Stimulated activated CD4-positive, alpha-beta T cell treated with anti-CD3 and anti-CD28 coated beads, Interleukin-15, amount 100 ng/mL, for 48 hours (primary cell): ENCODE data around the gene FAF2.
"Not testable (repeated sequence)": the region's sequence is repeated elsewhere in the genome, so short reads cannot be mapped to it uniquely, and the experiment has no call there.

Source experiments
- DNase-seq, 2 donors: peaks; one replicate each; pipeline ENCODE4 v3.0.0-alpha.2; 2020; ENCODE audit warnings: low read depth in 2 of 2

The FAF2 gene

DNA sequence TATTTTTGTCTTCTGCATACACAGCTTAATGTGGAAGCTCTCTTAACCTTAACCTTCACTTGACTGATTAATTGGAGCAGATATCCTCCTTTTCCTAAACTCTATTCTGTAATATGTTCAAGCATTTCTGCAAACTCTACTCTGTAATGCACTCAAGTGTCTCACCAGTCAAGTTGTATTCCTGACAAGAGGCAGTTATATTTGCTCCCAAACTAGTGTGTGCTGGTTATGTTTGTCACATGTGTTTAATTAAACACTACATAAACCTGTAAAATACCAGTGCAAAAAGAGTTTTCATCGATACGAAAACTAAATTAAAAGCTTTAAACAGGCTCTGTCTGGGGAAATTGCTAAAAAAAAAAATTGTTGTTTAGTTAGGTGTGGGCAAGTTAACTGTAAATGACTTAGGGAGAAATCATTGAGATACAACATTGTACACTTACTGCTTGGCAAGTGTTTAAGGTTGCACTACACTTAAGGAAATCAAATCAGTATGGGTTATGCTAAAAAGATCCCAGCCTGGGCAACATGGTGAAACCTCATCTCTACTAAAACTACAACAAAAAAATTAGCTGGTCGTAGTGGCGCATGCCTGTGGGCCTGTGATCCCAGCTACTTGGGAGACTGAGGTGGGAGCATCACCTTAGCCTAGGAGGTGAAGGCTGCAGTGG is 6.7 kb downstream of the FAF2 start:
- no peak for DNase-seq

DNA sequence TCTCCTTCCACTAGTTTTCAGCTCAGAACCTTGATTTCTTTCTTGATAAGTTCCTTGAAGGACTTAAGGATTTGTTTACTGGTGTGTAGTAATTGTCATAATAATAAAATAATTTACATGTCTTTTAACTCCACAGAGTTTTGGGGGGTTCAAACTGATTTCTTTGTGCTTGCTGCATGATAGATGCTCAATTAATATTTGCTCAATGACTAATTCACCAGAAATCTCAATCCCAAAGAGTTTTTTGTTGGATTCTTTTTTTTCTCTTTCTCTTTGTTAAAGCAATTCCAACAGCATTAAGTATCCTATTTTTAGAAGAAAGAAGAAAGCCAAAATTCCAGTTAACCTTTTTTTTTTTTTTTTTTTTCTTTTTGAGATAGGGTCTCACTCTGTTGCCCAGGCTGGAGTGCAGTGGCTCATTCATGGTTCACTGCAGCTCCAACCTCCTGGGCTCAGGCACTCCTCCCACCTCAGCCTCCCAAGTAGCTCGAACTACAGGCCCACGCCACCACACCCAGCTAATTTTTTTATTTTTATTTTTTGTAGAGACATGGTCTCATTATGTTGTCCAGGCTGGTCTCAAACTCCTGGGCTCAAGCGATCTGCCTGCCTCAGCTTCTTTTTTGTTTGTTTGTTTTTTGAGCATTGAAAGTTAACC is 10.8 kb downstream of the FAF2 start:
- no peak for DNase-seq

DNA sequence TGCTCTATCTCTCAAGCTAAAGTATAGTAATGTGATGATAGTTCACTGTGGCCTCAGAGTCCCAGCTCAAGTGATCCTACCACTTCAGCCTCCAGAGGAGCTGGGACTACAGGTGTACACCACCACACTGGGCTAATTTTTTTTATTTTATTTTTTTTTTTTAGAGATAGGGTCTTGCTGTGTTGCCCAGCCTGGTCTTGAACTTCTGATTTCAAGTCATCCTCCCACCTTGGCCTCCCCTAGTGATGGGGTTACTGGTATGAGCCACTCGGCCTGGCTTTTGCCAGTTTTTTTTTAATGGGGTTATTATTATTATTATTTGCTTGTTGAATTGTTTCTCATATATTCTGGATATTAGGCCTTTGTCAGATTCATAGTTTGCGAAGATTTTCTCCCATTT is 13.2 kb downstream of the FAF2 start:
- DNase-seq, result no peak

DNA sequence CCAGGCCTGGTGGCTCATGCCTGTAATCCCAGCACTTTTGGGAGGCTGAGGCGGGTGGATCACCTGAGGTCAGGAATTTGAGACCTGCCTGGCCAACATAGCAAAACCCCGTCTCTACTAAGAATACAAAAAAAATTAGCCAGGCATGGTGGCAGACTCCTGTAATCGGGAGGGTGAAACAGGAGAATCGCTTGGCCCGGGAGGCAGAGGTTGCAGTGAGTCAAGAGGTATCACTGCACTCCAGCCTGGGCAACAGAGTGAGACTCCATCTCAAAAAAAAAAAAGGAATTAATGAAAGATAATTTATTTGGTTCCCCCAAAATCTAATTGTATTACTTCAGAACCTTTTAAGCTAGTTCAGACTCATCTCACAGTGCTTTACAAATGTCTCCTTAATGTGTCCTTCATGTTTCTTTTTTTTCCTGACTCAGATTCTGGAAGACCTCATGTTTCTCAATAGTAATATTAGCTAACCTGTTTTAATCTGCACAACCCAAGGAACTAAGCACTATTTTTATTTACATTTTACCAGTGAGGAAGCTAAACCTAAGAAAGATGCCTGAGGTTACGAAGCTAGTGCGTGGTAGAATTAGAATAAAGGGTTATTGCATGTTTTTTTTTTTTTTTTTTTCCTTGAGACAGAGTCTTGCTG is 15.1 kb downstream of the FAF2 start:
- DNase-seq, result no peak

DNA sequence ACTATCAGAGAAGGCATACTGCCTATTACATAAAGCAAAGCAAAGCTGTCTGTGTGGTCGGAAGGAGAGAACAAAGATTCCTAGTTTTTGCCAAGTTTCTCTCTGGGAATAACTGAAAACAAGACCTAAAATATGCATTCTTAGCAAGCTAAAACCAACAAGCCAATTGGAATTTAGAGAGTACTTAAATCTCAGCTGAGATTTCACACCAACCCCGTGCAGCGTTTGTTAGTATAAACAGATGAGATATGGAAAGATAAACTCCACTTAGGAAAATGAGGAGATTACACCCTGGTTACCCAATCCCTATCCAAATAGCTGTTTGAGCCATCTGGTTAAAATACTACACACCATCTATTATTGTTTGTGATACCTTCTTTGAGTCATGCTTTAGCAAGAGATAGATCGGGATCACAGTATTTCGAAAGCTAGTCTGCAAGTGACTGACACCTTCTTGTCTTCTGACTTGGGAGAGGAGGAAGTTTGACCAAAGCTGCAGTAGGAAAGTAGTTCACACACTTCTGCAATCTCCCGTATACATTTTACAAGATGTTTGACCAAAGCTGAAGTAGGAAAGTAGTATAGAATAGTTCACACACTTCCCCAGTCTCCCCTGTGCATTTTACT is 18.2 kb downstream of the FAF2 start:
- DNase-seq, result no peak

DNA sequence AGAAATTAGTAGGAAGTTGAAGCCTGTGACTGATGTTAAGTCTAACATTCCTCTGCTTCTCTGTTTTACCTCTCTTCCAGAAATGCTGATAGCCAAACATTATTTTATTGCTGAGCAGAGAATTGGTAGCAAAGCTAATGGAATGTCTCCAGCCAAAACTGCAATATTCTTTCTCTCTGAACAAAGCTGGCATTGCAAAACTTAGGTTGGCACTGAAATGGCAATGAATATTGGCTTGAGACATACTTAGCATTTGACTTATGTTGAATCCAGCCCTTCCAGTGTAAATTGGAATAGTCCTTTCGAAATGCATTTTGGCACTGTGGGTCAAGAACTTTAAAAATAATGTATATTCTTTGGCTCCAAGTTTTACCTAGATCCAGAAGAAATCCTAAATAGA is 21.1 kb downstream of the FAF2 start:
- DNase-seq, result no peak

DNA sequence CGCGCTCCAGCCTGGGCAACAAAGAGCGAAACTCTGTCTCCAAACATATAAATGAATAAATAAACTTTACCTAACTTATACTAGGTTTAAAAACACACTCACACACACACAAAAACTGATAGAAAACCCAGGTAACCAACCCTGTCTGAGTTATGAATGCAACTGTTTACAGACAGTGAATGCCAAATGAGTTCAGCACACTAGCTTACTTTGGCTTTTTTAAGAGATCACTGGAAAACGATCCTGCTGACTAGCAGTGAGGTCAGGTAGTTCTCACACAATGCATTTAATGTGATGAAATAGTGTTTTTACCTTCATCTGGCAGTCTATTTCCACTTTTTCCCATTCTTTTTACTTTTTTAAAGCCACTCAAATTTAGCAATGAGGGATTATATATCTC is 22.4 kb downstream of the FAF2 start:
- no peak for DNase-seq

DNA sequence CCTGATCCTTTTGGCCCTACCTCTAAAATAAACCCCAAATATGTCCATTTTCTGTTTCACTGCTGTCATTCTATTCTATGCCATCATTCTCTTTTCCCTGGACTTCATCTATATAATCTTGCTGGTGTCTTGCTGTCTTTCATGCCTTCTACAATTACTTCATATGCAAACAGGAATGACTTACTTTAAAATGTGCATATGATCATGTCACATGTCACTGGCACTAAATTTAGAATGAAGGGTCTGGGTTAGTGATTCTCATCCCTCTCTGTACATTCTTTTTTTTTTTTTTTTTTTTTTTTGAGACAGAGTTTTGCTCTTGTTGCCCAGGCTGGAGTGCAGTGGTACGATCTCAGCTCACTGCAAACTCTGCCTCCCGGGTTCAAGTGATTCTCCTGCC is 22.9 kb downstream of the FAF2 start:
- DNase-seq, result no peak

DNA sequence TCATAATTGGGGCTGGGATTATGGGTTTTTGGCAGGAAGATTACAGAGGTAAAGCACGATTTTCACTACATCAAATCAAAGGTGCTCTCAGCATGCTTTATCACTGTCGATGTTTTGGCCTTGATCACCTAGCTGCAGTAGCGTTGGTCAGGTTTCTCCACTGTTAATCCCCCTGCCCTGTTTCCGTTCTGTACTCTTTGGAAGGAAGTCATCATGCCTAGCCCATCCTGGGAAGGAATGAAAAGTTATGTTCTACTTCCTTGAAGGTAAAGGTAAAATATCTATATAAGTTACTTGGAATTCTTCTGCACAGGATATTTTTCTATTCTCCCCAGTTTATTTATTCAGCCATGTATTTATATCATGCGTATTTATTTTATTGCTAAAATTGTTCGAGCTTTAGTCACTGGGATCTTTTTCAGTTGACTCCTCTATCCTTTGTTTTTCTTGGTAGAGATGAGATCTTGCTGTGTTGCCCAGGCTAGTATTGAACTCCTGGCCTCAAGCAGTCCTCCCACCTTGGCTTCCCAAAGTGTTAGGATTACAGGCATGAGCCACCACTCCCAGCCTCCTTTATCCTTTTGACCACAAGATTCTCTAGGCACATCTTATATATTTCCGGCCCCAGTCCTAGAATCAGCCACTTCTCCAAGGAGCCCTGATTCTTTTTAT is 25.3 kb downstream of the FAF2 start:
- no peak for DNase-seq

DNA sequence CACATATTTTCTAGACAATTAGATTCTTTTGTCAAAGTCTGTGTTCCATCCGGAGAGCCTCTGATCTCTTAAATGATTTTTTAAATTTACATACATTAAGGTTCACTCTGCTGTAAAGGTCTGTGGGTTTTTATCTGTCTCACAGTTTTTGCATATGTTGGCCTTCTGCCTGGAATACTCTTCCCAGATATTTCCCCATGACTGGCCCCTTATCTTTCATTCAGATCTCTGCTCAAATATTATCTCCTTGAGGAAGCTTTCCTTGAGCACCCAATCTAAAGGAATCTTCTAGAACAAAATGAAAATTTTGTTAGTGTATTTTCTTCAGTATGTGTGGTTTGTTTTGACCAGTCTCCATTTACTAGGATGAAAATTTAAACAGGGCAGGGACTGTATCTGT is 26.3 kb downstream of the FAF2 start:
- DNase-seq, result no peak

DNA sequence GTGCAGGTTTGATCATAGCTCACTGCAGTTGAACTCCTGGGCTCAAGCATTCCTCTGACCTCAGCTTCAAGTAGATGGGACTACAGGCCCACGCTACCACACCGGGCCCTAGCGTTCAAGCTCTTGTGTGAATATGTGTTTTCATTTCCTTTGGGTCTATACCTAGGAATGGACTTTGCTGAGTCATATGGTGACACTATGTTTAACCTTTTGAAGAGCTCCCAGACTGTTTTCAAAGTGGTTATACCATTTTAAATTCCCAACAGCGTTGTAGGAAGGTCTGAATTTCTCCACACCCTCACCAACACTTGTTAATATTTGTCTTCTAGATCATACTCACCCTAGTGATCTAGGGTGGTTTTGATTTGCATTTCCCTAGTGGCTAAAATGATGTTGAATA is 33.5 kb downstream of the FAF2 start:
- no peak for DNase-seq

DNA sequence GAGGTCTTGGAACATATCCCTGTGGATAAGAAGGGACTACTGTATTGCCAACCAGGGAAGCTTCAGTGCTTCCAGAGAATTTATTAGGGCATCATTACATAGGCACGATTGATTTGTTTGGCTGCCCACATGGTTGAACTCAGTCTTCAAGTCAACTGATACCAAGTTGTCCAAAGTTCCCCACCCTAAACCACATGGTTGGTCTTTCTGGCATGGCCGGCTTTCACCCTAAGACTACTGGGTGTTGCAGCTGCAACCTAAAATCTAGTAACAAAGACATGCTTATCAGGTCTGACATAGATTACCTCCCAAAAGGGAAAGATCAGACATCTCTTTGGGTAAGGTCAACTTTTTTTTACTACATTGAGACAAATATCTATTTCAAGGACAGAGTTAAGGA is 37.0 kb downstream of the FAF2 start:
- DNase-seq, result no peak

DNA sequence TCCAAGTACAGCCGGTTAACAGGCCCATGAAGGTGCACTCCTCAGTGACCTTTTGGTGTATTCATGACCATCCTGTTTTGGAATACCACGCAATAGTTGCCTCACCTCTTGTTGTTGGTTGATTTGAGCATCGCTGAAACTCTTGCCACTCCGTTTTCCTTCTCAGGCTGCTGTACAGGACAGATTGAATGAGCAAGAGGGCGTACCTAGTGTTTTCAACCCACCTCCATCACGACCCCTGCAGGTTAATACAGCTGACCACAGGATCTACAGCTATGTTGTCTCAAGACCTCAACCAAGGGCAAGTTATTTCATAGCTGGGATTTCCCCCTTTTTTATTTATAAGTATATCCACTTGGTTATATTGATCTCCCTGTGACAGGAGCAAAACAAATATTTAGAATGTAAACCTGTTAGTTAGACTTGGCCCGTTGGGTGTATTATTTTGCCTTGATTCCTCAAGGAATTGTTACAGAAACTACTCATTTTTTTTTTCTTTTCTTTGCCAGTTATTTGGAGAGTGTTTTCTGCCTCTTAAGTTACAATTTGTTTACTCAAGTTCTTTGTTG is 38.1 kb downstream of the FAF2 start:
- DNase-seq, result no peak

DNA sequence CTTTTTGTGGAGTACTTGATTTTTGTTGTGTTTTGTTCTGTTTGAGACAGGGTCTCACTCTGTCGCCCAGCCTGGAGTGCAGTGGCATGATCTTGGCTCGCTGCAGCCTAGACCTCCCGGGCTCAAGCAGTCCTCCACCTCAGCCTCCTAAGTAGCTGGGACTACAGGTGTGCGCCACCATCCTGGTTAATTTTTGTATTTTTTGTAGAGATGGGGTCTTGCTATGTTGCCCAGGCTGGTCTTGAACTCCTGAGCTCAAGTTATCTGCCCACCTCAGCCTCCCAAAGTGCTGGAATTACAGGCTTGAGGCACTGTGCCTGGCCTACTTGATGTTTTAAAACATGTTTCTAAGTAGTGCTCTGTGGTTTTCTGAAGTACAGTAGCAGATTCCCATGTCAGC is 39.0 kb downstream of the FAF2 start:
- not testable (repeated sequence) for DNase-seq

DNA sequence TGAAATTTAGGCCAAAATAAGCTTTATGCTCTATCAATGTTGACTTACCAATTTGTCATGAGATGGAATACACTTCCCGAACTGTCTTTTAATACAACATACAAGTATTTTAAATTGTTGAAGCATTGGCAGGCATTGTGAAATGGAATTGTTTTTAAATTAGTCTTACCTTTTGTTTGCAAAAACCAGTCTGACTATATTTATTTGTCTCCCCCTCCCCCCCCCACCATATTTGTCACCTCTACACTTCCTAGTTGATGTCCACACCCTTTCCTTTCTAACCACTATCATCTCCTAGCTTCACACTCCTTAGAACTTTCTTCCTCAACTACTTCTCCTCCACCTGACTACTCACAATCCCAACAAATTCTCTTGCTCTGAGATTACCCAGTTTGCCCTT is 40.9 kb downstream of the FAF2 start:
- no peak for DNase-seq

DNA sequence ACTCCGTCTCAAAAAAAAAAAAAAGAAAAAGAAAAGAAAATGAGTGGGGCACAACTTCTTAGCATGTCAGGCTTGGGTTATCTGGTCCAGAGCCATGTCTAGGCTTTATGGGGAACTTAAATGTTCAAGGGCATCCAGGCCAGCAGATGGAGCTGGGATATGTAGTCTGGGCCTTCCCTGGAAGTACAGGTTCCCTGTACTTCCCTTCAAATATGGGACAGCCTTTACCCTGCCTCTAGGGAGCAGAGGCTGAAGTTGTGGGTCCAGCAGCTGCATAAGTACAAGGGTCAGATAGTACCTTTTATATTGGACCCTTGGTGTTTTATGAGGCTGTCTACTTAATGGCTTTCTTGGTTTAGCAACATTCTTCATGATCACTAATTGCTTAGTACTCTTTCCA is 42.1 kb downstream of the FAF2 start:
- DNase-seq, result no peak

DNA sequence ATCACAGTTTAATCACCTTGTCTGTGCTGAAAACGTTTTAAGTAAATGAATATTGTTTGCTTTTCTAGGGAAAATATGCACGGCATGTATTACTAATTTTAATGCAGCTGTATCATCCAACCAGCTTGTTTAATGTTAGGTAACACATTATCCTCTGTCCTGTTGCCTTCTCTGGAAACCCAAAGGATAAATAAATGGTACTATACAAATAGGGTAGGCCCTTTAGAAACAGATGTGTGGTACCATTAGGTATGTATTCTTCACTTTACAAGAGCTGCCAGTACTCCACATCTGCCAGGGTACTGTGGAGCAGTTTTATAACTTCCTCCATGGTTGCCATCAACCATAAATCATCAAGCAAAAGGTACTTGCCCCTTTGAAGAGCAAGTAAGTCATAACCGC is 42.9 kb downstream of the FAF2 start:
- no peak for DNase-seq

DNA sequence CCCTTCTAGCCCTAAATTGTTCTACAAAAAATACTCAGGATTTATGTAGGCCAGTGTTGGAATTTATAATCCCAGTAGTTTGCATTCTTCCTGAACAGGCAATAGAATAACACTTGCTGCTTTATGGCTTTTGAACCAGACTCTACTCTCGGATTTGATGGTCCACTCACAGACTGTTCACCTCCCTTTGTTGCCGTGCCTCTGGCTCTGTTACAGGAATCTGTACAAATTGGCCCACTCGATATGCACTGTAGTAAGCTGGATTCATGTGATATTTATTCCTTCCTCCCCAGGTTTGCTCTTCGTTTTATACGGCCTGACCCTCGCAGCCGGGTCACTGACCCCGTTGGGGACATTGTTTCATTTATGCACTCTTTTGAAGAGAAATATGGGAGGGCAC is 43.7 kb downstream of the FAF2 start:
- DNase-seq, result no peak

DNA sequence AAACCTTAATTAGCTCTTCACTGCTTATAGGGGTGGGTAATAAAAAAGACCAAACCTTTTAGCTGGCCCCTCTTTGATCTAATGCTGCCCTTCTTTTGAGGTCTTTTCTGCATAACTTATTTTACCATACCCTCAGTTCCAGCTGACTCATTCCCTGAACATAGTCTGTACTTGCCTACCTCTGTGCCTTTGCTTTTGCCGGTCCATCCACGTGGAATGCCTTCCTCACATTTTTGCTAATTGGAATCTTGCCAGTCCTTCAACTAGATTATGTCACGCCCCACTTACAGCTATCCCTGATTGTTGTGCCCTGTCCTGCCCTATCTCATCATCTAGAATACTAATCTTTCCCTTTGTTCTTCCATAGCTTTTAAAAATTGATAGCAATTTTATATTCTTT is 44.2 kb downstream of the FAF2 start:
- DNase-seq, result no peak

DNA sequence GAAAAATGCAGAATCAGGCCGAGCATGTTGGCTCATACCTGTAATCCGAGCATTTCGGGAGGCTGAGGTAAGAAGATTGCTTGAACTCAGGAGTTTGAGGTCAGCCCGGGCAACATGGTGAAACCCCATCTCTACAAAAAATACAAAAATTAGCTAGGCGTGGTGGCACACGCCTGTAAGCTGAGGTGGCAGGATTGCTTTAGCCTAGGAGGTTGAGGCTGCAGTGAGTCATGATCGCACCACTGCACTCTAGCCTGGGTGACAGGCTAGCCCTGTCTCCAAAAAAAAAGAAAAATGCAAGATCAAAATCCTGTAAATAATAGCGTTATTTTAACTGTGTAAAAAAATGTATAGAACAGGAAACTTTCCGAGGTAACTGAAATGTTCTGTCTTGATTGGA is 49.7 kb downstream of the FAF2 start:
- no peak for DNase-seq

DNA sequence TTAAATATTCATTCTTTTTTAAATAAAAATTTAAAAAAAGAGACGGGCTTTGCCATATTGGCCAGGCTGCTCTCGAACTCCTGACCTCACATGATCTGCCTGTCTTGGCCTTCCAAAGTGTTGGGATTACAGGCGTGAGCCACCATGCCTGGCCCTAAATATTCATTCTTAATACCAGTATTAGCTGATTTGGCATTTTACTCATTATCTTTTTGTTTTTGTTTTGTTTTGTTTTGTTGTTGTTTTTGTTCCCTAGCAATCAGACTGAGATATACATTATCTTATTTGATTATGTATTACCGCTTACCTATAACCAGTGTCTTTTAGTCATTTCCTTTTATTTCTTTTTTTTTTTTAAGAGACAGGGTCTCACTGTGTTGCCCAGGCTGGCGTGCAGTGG is 51.1 kb downstream of the FAF2 start:
- no peak for DNase-seq

DNA sequence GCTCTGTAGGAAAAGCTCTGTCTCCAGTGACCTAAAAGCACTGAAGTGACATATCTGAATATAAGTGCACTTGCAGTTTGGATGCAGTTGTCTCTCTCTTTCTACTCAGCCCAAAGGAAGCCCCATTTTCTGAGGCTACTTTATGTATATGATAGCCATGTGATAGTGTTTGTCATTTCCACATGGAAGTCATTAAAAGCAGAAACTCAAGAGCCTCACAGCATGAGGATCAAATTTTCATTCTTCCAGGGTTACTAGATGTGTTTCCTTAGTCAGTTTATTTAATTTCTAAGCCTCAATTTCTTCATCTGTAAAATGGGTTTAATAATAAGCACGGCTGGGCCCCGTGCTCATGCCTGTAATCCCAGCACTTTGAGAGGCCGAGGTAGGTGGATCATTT is 52.3 kb downstream of the FAF2 start:
- no peak for DNase-seq
